GM19467 (cell line): ENCODE data around the gene SLC25A4.
A peak's percentile ranks its signal among the peaks of the same experiment; 100 is the strongest.

Source experiments
- ATAC-seq: cut with Tn5 transposase; IDR thresholded peaks from one replicate; pipeline ENCODE4 v1.9.1; 2021; ENCODE audit warnings: mild to moderate bottlenecking, moderate library complexity; ENCODE audit not compliant: unreplicated experiment

The SLC25A4 gene

GRCh38 chr4:185119927-185120630, 23.0 kb upstream of the SLC25A4 start:
- no peak for ATAC-seq

DNA sequence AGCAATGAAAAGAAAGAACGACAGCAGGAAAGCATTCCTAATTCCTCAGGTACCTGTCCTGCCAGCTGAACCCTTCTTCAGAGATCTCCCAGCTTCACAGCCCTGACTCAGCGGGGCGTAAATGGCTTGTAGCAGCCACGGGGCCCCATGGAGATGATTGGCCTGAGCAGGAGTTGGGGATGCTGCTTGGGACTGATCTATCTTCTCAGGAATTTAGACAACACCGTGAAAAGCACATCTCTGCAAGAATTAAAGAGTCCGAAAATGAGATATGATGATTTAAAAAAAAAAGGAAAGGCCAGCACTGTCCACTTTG, 22.5 kb upstream of the SLC25A4 start:
- ATAC-seq: no peak

- ATAC-seq: peak; percentile 70
Observed at GRCh38 chr4:185122681-185123345, 20.3 kb upstream of the SLC25A4 start.

- ATAC-seq: no peak
Observed at GRCh38 chr4:185124006-185124405, 19.1 kb upstream of the SLC25A4 start.

DNA sequence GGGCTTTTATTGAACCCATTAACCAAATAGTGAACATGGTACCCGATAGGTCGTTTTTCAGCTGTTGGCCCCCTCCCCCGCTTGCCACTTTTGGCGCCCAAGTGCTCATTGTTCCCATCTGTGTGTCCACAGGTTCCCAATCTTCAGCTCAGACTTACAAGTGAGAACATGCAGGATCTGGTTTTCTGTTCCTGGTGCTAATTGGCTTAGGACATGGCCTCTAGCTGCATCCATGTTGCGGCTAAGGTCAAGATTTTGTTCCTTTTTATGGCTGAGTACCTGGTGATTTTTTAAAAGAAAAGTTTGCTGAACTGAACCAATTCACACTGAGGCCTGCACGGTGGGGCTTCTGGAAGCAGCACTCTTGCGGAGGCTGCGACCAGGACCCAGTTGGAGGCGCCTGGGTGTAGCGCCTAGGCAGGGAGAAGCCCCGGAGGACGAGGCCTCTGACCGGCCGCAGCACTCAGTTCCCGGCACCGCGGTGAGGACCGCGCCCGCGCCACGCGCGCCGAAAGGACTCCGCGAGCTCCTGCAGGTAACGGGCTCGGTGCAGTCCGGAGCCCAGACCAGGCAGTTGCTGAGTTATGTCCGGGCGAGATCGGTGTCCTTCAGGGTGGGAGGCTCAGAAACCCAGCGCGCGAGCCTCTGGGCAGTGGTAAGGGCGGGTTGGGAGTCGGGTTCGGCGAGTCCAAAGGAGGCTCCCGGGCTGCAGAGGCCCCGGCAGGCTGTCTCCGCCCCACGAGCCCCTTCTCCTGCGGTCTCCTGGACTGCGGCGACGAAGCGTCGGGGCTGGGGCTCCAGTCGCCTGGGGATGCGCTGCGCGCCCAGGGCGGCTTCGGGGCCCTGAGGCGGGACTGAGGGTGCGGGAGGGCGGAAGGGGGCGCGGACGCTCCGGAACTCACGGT, 15.8 kb upstream of the SLC25A4 start:
- no peak for ATAC-seq

GRCh38 chr4:185128272-185129119, 14.6 kb upstream of the SLC25A4 start:
- peak; percentile 51 for ATAC-seq

GRCh38 chr4:185134307-185134869, 8.7 kb upstream of the SLC25A4 start:
- no peak for ATAC-seq

DNA sequence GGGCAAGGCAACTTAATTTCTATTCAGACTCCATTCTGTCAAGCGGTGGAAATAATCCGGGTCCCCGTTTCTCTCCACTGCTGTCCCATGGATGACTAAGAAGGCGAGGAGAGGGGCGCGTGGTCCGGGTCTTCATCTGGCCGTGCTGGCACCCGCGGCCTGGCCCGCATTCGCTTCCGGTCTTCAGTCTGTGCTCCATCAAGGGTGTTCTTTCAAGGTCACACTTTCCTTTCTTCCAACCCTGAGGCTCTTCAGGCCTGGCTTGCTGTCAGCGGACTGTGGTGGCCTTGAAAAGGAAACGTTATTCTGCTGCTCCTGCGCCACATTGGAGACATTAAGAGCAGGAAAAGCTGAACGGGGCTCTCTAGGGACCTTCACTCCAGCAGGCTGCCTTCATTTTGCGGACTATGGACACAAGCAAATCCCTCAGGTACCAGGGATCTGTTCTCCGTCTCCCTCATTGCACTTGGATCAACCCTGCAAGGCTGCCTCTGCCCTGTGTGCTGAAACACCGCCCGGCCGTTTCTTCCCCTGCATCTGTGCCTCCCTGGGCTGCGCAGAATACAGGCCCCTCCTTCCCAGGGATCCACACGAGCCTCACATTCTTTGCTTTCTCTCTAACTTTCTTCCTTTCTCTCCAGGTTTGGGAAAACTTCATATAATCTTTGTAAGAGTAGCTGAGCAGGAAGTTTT, 5.7 kb upstream of the SLC25A4 start:
- ATAC-seq: no peak

DNA sequence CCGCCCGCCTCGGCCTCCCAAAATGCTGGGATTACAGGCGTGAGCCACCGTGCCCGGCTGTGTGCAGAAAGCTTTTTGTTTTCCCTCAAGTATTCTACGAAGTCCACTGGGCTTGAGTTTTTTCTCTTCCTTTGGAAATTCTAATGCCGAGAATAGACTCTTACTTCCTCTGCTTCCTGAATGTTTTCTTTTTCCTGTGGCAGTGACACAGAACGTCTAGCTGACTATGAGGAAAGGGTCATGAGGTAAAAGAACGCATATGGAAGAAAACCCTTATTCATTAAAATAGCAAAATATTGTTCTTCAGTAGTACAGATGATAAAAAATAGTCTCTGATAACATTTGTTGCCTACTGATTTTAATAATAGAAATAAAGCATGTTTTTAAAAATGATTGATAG, 4.9 kb upstream of the SLC25A4 start:
- no peak for ATAC-seq

DNA sequence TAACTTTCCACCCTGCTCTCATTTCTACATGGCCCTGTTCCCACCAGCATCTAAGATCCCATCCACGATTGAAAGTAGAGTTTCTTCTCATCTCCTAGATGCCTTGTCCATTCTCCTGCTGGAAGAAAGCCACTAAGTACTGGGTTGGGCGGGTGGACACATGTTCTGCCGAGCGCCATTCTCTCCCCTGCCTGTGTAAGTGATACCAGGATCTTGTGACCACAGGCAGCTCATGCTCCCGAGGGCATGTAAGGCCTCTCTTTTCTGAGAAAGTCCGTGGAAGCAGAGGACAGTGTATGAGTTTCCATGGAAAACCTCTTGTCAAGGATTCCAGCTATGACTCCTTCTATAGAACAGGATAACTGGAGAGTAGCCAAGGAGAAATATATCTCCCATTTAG, 3.3 kb upstream of the SLC25A4 start:
- no peak for ATAC-seq

DNA sequence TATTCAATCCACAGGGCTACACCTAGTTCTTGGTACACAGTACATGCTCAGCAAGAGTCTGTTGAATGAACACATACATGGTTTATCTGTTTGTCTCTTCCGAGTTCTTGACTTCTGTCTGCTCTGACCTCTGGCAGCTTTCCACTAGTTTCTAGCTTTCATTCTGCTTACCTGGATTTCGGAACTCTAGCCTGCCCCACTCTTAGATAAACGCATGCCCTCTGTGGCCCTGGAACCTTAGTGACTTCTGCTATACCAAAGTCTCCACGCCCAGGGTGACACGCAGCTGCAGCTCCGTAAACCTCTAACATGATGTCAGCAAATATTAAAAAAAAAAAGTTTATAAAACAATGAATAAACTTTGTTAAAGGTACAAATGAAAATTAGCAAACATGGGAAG, 1.3 kb upstream of the SLC25A4 start:
- ATAC-seq: no peak

DNA sequence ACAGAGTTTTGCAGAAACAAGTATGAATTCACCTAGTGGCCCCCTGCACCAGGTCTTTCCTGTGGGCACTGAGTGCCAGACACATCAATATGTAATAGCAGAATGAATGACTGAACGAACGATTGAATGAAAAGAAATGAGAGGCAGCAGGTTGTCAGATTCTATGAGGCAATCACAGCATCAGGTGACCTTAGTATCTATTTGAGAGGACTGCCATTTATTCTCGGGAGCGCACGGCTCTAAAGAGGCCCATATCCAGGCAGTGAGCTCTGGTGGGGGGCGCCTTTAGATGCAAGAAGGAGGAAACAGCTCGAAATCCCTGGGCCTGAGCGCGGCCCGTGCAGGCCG, 528 bp upstream of the SLC25A4 start:
- no peak for ATAC-seq

- ATAC-seq: no peak
Observed at GRCh38 chr4:185143601-185143969, 519 bp downstream of the SLC25A4 start.

DNA sequence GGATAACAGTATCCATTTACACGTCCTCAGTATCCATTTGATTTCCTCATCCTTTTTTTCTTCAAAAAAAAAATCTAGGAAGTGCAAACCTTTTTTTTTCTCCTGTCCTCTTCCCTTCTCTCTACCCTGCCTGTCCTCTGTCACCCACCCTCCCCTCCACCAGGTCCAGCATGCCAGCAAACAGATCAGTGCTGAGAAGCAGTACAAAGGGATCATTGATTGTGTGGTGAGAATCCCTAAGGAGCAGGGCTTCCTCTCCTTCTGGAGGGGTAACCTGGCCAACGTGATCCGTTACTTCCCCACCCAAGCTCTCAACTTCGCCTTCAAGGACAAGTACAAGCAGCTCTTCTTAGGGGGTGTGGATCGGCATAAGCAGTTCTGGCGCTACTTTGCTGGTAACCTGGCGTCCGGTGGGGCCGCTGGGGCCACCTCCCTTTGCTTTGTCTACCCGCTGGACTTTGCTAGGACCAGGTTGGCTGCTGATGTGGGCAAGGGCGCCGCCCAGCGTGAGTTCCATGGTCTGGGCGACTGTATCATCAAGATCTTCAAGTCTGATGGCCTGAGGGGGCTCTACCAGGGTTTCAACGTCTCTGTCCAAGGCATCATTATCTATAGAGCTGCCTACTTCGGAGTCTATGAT, 1.7 kb downstream of the SLC25A4 start:
- no peak for ATAC-seq

- ATAC-seq: no peak
Observed at GRCh38 chr4:185145572-185145971, 2.5 kb downstream of the SLC25A4 start.

DNA sequence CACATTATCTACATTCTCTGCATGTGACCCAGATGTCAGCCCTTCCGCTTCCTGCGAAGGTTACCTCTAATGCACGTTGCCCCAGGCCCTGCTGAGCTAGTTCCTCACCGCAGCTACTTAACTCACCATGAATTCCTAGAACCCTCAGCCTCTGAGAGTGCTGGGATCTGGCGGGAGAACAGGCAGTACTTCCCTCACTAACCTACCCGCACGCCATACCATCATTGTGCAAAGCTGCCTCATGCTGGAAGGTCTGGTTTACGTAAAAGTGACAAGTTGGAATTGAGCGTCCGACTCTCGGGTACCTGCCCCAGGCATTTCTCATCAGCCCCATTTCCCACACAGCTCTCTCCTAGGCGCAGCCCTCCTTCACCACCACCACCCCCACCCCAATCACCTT, 6.3 kb downstream of the SLC25A4 start:
- no peak for ATAC-seq

DNA sequence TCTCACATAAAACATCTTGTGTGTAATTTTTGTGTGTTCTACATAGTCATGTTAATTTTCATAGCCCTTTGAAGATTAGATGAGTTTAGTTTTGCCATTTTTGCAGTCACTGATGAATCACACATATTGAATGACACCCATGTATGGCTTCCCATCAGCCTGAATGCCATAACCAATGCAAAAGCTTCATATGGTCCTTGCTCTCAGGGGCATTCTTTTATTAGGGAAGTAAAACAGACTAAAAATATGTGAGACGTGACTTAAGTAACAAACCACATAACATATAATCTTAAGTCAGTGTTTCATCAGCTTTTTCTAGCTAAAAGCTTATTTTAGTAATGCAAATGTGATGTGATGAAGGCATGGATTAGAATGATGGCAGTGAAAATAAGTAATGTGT, 8.2 kb downstream of the SLC25A4 start:
- ATAC-seq: no peak

- peak; percentile 88 for ATAC-seq
Observed at GRCh38 chr4:185165605-185166063, 22.6 kb downstream of the SLC25A4 start.

DNA sequence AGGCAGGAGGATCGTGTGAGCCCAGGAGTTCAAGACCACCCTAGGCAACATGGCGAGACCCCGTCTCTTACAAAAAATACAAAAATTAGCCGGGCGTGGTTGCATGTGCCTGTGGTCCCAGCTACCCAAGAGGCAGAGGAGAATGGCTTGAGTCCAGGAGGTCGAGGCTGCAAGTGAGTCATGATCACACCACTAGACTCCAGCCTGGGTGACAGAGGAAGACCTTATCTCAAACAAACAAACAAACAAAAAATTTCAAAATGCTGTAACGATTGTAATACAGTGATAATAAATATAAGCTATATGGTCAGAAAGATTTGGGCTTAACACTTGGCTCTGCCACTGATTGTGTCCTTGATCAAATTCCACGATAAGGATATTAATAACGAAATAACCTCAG, 24.2 kb downstream of the SLC25A4 start:
- no peak for ATAC-seq
